IPS-18a (cell line): ENCODE data around the gene TRAPPC12.

Experiments
- H3K27ac ChIP-seq: one replicate; pipeline ENCODE4 v1.5.1; 2013; ENCODE audit warnings: low read length
- H3K27me3 ChIP-seq: one replicate; pipeline ENCODE4 v1.6.1; 2013; ENCODE audit warnings: mild to moderate bottlenecking, low read length; ENCODE audit not compliant: control insufficient read depth, insufficient read depth
- H3K36me3 ChIP-seq: one replicate; pipeline ENCODE4 v1.6.1; 2013; ENCODE audit warnings: low read depth, low read length; ENCODE audit not compliant: control insufficient read depth
- H3K4me1 ChIP-seq: one replicate; pipeline ENCODE4 v1.6.1; 2013; ENCODE audit warnings: low read depth, low read length; ENCODE audit not compliant: control insufficient read depth
- H3K4me3 ChIP-seq: one replicate; pipeline ENCODE4 v1.5.1; 2013; ENCODE audit warnings: low read length
- H3K9ac ChIP-seq: one replicate; pipeline ENCODE4 v1.6.1; 2013; ENCODE audit warnings: mild to moderate bottlenecking, low read length, moderate library complexity
- H3K9me3 ChIP-seq: one replicate; pipeline ENCODE4 v1.6.1; 2013; ENCODE audit warnings: low read depth, low read length; ENCODE audit not compliant: control insufficient read depth

TRAPPC12 gene

GRCh38 chr2:3459185-3460015 is 79.9 kb downstream of the TRAPPC12 start:
- Histone ChIP-seq H3K27ac (no peak overlapping the region), H3K27me3 (no peaks in the 10 kb centered on the region), H3K4me1 (peaks cover 12% of the 10 kb centered on the region), H3K9ac (no peak overlapping the region), H3K4me3 (no peak overlapping the region), H3K36me3 (peaks cover 14% of the 10 kb centered on the region), H3K9me3 (no peaks in the 10 kb centered on the region)

- H3K4me1 ChIP-seq = peaks cover 12% of the 10 kb centered on the region
- H3K27me3 ChIP-seq = no peaks in the 10 kb centered on the region
- H3K27ac ChIP-seq = no peak overlapping the region
- H3K9me3 ChIP-seq = no peaks in the 10 kb centered on the region
- H3K9ac ChIP-seq = no peak overlapping the region
- peaks cover 14% of the 10 kb centered on the region for H3K36me3 ChIP-seq
- no peak overlapping the region for H3K4me3 ChIP-seq
Measured at GRCh38 chr2:3460156-3460555, 80.7 kb downstream of the TRAPPC12 start.

- no peak overlapping the region for H3K9ac ChIP-seq
Measured at GRCh38 chr2:3460831-3461800, 81.6 kb downstream of the TRAPPC12 start.

GRCh38 chr2:3461801-3462492 is 82.5 kb downstream of the TRAPPC12 start:
- H3K27me3 ChIP-seq = no peaks in the 10 kb centered on the region
- H3K9ac ChIP-seq = no peak overlapping the region
- no peak overlapping the region for H3K27ac ChIP-seq
- no peak overlapping the region for H3K4me3 ChIP-seq
- peaks cover 14% of the 10 kb centered on the region for H3K36me3 ChIP-seq
- H3K9me3 ChIP-seq = no peaks in the 10 kb centered on the region
- peaks cover 12% of the 10 kb centered on the region for H3K4me1 ChIP-seq

More at GRCh38 chr2:3460831-3461800, 81.6 kb downstream of the TRAPPC12 start:
- H3K27me3 ChIP-seq = no peaks in the 10 kb centered on the region
- no peaks in the 10 kb centered on the region for H3K9me3 ChIP-seq
- H3K36me3 ChIP-seq = peaks cover 14% of the 10 kb centered on the region
- no peak overlapping the region for H3K4me3 ChIP-seq
- peaks cover 12% of the 10 kb centered on the region for H3K4me1 ChIP-seq
- H3K27ac ChIP-seq = no peak overlapping the region

GRCh38 chr2:3462493-3463104 is 83.1 kb downstream of the TRAPPC12 start:
- no peak overlapping the region for H3K9ac ChIP-seq
- H3K4me1 ChIP-seq = peaks cover 12% of the 10 kb centered on the region
- no peaks in the 10 kb centered on the region for H3K9me3 ChIP-seq
- no peak overlapping the region for H3K4me3 ChIP-seq
- no peaks in the 10 kb centered on the region for H3K27me3 ChIP-seq
- H3K27ac ChIP-seq = no peak overlapping the region
- peaks cover 17% of the 10 kb centered on the region for H3K36me3 ChIP-seq

- Histone ChIP-seq H3K27me3 (no peaks in the 10 kb centered on the region), H3K9me3 (no peaks in the 10 kb centered on the region), H3K4me3 (no peak overlapping the region), H3K9ac (no peak overlapping the region), H3K27ac (no peak overlapping the region), H3K4me1 (peaks cover 12% of the 10 kb centered on the region), H3K36me3 (peaks cover 13% of the 10 kb centered on the region)
Measured at GRCh38 chr2:3463186-3463835, 83.8 kb downstream of the TRAPPC12 start.

GRCh38 chr2:3463944-3464343 is 84.5 kb downstream of the TRAPPC12 start:
- Histone ChIP-seq H3K9ac (no peak overlapping the region), H3K9me3 (no peaks in the 10 kb centered on the region), H3K4me1 (peaks cover 12% of the 10 kb centered on the region), H3K27ac (no peak overlapping the region), H3K36me3 (peaks cover 8% of the 10 kb centered on the region), H3K27me3 (no peaks in the 10 kb centered on the region), H3K4me3 (no peak overlapping the region)

GRCh38 chr2:3464401-3465005 is 85.0 kb downstream of the TRAPPC12 start:
- Histone ChIP-seq H3K9me3 (no peaks in the 10 kb centered on the region), H3K36me3 (peaks cover 7% of the 10 kb centered on the region), H3K4me3 (no peak overlapping the region), H3K27ac (no peak overlapping the region), H3K4me1 (peaks cover 12% of the 10 kb centered on the region), H3K9ac (no peak overlapping the region), H3K27me3 (no peaks in the 10 kb centered on the region)

GRCh38 chr2:3465328-3465727 is 85.8 kb downstream of the TRAPPC12 start:
- no peaks in the 10 kb centered on the region for H3K9me3 ChIP-seq
- peaks cover 12% of the 10 kb centered on the region for H3K4me1 ChIP-seq
- no peak overlapping the region for H3K27ac ChIP-seq
- H3K9ac ChIP-seq = no peak overlapping the region
- H3K36me3 ChIP-seq = peaks cover 7% of the 10 kb centered on the region
- no peaks in the 10 kb centered on the region for H3K27me3 ChIP-seq
- H3K4me3 ChIP-seq = no peak overlapping the region

GRCh38 chr2:3465844-3466481 is 86.5 kb downstream of the TRAPPC12 start:
- H3K27ac ChIP-seq = no peak overlapping the region
- peaks cover 7% of the 10 kb centered on the region for H3K36me3 ChIP-seq
- no peaks in the 10 kb centered on the region for H3K27me3 ChIP-seq
- H3K9me3 ChIP-seq = no peaks in the 10 kb centered on the region
- H3K4me1 ChIP-seq = peaks cover 12% of the 10 kb centered on the region
- H3K4me3 ChIP-seq = no peak overlapping the region
- H3K9ac ChIP-seq = no peak overlapping the region
